Caco-2 (cell line): ENCODE results near the gene CCL1. TPM values are rescaled to one million over a fixed set of nuclear protein-coding genes. Genes with fewer than 3 reads are reported as not detected.

Source experiments
- BruUV-seq: library from RNA; stranded (reverse); fragments of 400-500 nt; replicated peaks from 2 replicates; lab custom pipeline; 2021; lab: Mats Ljungman, UMichigan
- CTCF ChIA-PET: fragments of 300-600 bp; sonication (Branson Sonifier 250); formaldehyde crosslinking; loops from one replicate; lab custom pipeline; 2022; ENCODE audit warnings: antibody characterized with exemption; lab: Charles Lee
- POLR2A ChIA-PET: fragments of 300-600 bp; sonication (Branson Sonifier 250); formaldehyde crosslinking; loops from one replicate; lab custom pipeline; 2022; ENCODE audit warnings: antibody characterized with exemption; lab: Charles Lee
- DNase-seq, 2 experiments: peaks; one replicate each; pipeline versions ENCODE4 v3.0.0 to v3.0.0-alpha.2; 2020 to 2022
- H3K27me3 ChIP-seq: replicated peaks from 2 replicates; pipeline ENCODE4 v1.6.0; 2011; ENCODE audit warnings: low read length; ENCODE audit not compliant: control insufficient read depth, insufficient read depth
- H3K36me3 ChIP-seq: 2 replicates; pipeline ENCODE4 v1.5.1; 2011; ENCODE audit warnings: low read length; ENCODE audit not compliant: control insufficient read depth, insufficient read depth
- H3K4me1 ChIP-seq: fragments of 250-450 bp; sonication (Bioruptor Pico); 2 replicates; pipeline ENCODE4 v1.5.1; 2020; ENCODE audit warnings: mild to moderate bottlenecking
- H3K4me3 ChIP-seq: 2 replicates; pipeline ENCODE4 v1.5.1; 2011; ENCODE audit warnings: low read depth, mild to moderate bottlenecking, control low read depth, low read length
- H3K9me3 ChIP-seq: fragments of 250-450 bp; sonication (Bioruptor Pico); 2 replicates; pipeline ENCODE4 v1.5.1; 2020; ENCODE audit warnings: mild to moderate bottlenecking, moderate library complexity
- H3K27ac Mint-ChIP-seq: one replicate; pipeline ENCODE4 v1.8.0; 2022; ENCODE audit warnings: mixed read lengths; ENCODE audit not compliant: unreplicated experiment
- H3K27me3 Mint-ChIP-seq: one replicate; pipeline ENCODE4 v1.8.0; 2022; ENCODE audit warnings: mixed read lengths; ENCODE audit not compliant: insufficient read depth, unreplicated experiment
- H3K36me3 Mint-ChIP-seq: one replicate; pipeline ENCODE4 v1.8.0; 2022; ENCODE audit warnings: mild to moderate bottlenecking, mixed read lengths; ENCODE audit not compliant: insufficient read depth, unreplicated experiment
- H3K4me1 Mint-ChIP-seq: one replicate; pipeline ENCODE4 v1.8.0; 2022; ENCODE audit warnings: low read depth, mixed read lengths; ENCODE audit not compliant: unreplicated experiment
- H3K4me3 Mint-ChIP-seq: one replicate; pipeline ENCODE4 v1.8.0; 2022; ENCODE audit warnings: mild to moderate bottlenecking, moderate library complexity, mixed read lengths; ENCODE audit not compliant: unreplicated experiment
- H3K9me3 Mint-ChIP-seq: one replicate; pipeline ENCODE4 v1.8.0; 2022; ENCODE audit warnings: mixed read lengths; ENCODE audit not compliant: unreplicated experiment
- intact Hi-C: fragments of 100-400 bp; cut with micrococcal nuclease; formaldehyde crosslinking; loops from one replicate; pipeline ENCODE4 v1.10.0; 2022; ENCODE audit not compliant: unreplicated experiment
- total RNA-seq: library from RNA; stranded (reverse); gene quantifications from 2 replicates; pipeline ENCODE4 v1.2.3, GENCODE V29; 2022
- TF ChIP-seq, protein P1 (sequence below), 2 experiments: fragments of 200-600 bp in 1 of 2; IDR thresholded peaks; 1 replicate in 1 of 2; 2 replicates in 1 of 2; pipeline versions ENCODE4 v1.5.1 to v1.8.0; 2011 to 2022; ENCODE audit warnings: antibody characterized with exemption in 1 of 2, control low read depth in 1 of 2, inconsistent platforms in 1 of 2, low read depth in 1 of 2, low read length in 1 of 2, mild to moderate bottlenecking in 1 of 2, moderate library complexity in 1 of 2; ENCODE audit not compliant: insufficient read depth in 1 of 2, severe bottlenecking in 1 of 2, unreplicated experiment in 1 of 2

The CCL1 gene
- total RNA-seq, 1 experiment from 2014 or later = not detected

- ChIA-PET POLR2A (no interaction called here), CTCF (no interaction called here)
- TF ChIP-seq, protein P1, sequence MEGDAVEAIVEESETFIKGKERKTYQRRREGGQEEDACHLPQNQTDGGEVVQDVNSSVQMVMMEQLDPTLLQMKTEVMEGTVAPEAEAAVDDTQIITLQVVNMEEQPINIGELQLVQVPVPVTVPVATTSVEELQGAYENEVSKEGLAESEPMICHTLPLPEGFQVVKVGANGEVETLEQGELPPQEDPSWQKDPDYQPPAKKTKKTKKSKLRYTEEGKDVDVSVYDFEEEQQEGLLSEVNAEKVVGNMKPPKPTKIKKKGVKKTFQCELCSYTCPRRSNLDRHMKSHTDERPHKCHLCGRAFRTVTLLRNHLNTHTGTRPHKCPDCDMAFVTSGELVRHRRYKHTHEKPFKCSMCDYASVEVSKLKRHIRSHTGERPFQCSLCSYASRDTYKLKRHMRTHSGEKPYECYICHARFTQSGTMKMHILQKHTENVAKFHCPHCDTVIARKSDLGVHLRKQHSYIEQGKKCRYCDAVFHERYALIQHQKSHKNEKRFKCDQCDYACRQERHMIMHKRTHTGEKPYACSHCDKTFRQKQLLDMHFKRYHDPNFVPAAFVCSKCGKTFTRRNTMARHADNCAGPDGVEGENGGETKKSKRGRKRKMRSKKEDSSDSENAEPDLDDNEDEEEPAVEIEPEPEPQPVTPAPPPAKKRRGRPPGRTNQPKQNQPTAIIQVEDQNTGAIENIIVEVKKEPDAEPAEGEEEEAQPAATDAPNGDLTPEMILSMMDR (IDR thresholded peaks at IDR 0.05; ENCODE audit: insufficient read depth in 1 of 2, low read depth in 1 of 2, low read length in 1 of 2, severe bottlenecking in 1 of 2, unreplicated experiment in 1 of 2) = no peak
- H3K36me3 Mint-ChIP-seq = no peaks in the 10 kb centered on the region
- no peaks in the 10 kb centered on the region for H3K4me1 ChIP-seq
- no peaks in the 10 kb centered on the region for H3K36me3 ChIP-seq
- peaks cover 16% of the 10 kb centered on the region for H3K27me3 Mint-ChIP-seq
- no peaks in the 10 kb centered on the region for H3K9me3 Mint-ChIP-seq
- no peak overlapping the region for H3K4me3 ChIP-seq
- H3K9me3 ChIP-seq = no peaks in the 10 kb centered on the region
- H3K27ac Mint-ChIP-seq = no peak overlapping the region
- no peak for DNase-seq
- H3K27me3 ChIP-seq = no peaks in the 10 kb centered on the region
- BruUV-seq = no TSS peak
- H3K4me3 Mint-ChIP-seq = no peak overlapping the region
- intact Hi-C loops = no loop called here
- no peaks in the 10 kb centered on the region for H3K4me1 Mint-ChIP-seq
Observed at GRCh38 chr17:34378664-34379101, 15.7 kb upstream of the CCL1 start.

DNA sequence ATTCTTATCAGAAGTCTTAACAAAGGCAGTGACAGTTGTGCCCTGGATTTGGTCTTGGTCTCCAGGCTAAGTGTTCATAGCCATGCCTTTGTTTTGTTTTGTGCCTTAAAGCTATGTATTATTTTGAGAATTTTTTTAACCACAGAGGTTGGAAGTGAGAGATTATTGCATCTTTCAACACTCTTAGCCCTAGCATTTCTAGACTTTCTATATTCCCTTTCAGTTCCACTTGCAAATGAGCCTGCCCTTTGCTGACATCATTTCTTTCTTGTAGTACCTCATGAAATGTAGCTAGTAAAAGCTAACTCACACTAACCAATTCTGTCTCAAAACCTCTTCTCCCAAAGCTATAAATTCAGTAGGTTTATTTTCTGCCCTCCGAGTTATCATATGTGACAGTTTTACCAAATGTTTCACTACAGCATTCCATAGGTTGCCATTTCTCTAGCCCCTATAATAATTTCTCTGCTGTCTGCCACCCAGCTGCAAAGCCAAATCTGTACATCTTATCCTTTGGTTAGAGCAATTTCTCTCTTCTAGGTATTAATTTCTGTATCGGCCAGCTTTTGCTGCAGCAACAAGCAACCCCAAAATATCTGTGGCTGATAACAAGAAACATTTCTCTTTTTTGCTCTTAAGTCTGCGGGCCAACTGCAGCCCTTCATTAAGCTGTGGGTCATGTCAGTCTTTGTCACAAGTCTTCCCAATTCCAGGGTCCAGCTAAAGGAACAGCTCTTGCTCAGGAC is 14.2 kb upstream of the CCL1 start:
- intact Hi-C loops = no loop called here
- H3K4me1 Mint-ChIP-seq = no peaks in the 10 kb centered on the region
- TF ChIP-seq, protein P1 (IDR thresholded peaks at IDR 0.05; ENCODE audit: insufficient read depth in 1 of 2, low read depth in 1 of 2, low read length in 1 of 2, severe bottlenecking in 1 of 2, unreplicated experiment in 1 of 2) = no peak
- peaks cover 15% of the 10 kb centered on the region for H3K27me3 Mint-ChIP-seq
- H3K9me3 Mint-ChIP-seq = no peaks in the 10 kb centered on the region
- POLR2A ChIA-PET = no interaction called here
- no peak overlapping the region for H3K4me3 Mint-ChIP-seq
- CTCF ChIA-PET = interaction anchor here (1.1 kb wide), 1 partner anchor 16 kb away, joined by 4 read pairs; no protein-coding TSS in a partner anchor
- no peaks in the 10 kb centered on the region for H3K4me1 ChIP-seq
- no TSS peak for BruUV-seq
- DNase-seq = no peak
- H3K27ac Mint-ChIP-seq = no peak overlapping the region
- no peaks in the 10 kb centered on the region for H3K36me3 ChIP-seq
- no peaks in the 10 kb centered on the region for H3K9me3 ChIP-seq
- H3K36me3 Mint-ChIP-seq = no peaks in the 10 kb centered on the region
- no peak overlapping the region for H3K4me3 ChIP-seq
- no peaks in the 10 kb centered on the region for H3K27me3 ChIP-seq

- Histone ChIP-seq H3K4me3 (no peak overlapping the region), H3K27me3 (no peaks in the 10 kb centered on the region), H3K4me1 (peaks cover 8% of the 10 kb centered on the region; the same call in 1 of the 2 replicates), H3K36me3 (no peaks in the 10 kb centered on the region), H3K9me3 (no peaks in the 10 kb centered on the region)
- ChIA-PET POLR2A (no interaction called here), CTCF (interaction anchor here (1.6 kb wide), 1 partner anchor 14 kb away, joined by 4 read pairs; no protein-coding TSS in a partner anchor)
- Mint-ChIP-seq H3K27me3 (peaks cover 15% of the 10 kb centered on the region), H3K9me3 (no peaks in the 10 kb centered on the region), H3K36me3 (no peaks in the 10 kb centered on the region), H3K27ac (no peak overlapping the region), H3K4me1 (peaks cover 6% of the 10 kb centered on the region), H3K4me3 (no peak overlapping the region)
- intact Hi-C loops = no loop called here
- no peak for DNase-seq
- no TSS peak for BruUV-seq
- TF ChIP-seq, protein P1 (IDR thresholded peaks at IDR 0.05; ENCODE audit: insufficient read depth in 1 of 2, low read depth in 1 of 2, low read length in 1 of 2, severe bottlenecking in 1 of 2, unreplicated experiment in 1 of 2) = no peak
Observed at GRCh38 chr17:34375426-34375997, 12.5 kb upstream of the CCL1 start.
